HCT116 (cell line): Measurements from ENCODE around the gene ATL1.

Source experiments
- CTCF ChIP-seq, 3 experiments: fragments of 200-600 bp in 1 of 3; sonication (generic) in 1 of 3; IDR thresholded peaks in 2 of 3; conservative IDR thresholded peaks in 1 of 3; 2 replicates each; pipeline ENCODE4 v1.5.1; 2012 to 2017; ENCODE audit warnings: low read depth in 2 of 3, low read length in 2 of 3, antibody characterized with exemption in 1 of 3, borderline replicate concordance in 1 of 3, control low read depth in 1 of 3, mild to moderate bottlenecking in 1 of 3, mixed read lengths in 1 of 3, mixed run types in 1 of 3, moderate library complexity in 1 of 3; ENCODE audit not compliant: insufficient read depth in 1 of 3
- EGR1 ChIP-seq: IDR thresholded peaks from 2 replicates; pipeline ENCODE4 v1.6.1; 2012; ENCODE audit warnings: low read depth

- TF ChIP-seq CTCF (IDR thresholded peaks at IDR 0.05 in 2 of 3, conservative IDR thresholded peaks at IDR 0.05 in 1 of 3; ENCODE audit: borderline replicate concordance in 1 of 3, insufficient read depth in 1 of 3, low read depth in 2 of 3, low read length in 2 of 3) (no peak), EGR1 (no peak)
These were observed 117.7 kb downstream of the ATL1 start for GRCh38 chr14:50677527-50678063.
